Mammary microvascular endothelial cell (primary cell): Measurements from ENCODE around the gene ELOVL3. TPM values are rescaled to one million over a fixed set of nuclear protein-coding genes. Genes with fewer than 3 reads are reported as not detected.

ENCODE experiments used
- total RNA-seq: library from RNA; depleted of rRNA; stranded (reverse); fragments of >200 nt; gene quantifications from 2 replicates; pipeline ENCODE4 v1.2.3, GENCODE V29; 2015

Gene ELOVL3, protein sequence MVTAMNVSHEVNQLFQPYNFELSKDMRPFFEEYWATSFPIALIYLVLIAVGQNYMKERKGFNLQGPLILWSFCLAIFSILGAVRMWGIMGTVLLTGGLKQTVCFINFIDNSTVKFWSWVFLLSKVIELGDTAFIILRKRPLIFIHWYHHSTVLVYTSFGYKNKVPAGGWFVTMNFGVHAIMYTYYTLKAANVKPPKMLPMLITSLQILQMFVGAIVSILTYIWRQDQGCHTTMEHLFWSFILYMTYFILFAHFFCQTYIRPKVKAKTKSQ
- total RNA-seq: not detected in 2 replicates

DNA sequence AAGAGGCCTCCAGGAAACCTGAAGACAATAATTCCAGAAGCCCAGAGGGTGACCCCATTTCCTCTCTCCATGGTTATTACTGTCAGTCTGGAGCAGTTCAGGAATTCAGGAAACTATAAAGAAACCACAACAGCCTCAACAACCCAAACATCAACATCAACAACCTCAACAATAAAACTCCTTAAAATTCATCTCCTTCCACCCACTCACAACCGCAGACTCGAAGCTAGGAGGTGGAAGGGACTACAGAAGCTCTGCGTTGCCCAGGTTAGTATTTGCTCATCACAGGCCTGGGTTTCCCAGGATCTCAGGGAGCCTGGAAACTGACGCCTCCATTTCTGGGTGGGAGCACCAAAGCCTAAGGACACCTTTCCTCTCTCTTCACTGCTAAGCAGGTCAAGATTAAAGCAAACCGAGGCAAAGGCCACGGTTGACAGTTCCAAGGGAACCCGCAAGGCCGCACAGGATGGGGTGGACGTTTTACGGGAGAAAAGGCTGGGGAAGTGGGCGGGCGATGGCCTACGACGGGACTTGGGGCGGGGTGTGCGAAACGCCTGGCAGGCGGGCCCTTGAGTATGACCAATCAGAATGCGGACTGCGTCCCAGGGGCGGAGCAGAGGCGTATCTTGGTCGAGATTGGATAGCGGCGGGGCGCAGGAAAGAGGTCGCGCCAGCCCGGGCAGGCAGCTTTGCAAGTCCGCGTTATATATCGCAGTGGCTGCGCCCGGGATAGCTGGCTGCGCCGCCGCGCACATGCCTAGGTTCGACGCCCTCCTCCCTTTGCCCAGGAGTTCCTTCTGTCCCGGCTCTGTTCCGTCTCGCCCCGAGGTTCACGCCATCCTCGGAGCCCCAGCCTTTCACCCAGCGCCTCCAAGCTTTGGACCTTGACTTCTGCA is at the start of gene ELOVL3:
TSS of gene ELOVL3 (plus strand) at position 654 of the 896 bp plus-strand sequence. CDS start 250 bp downstream, outside the sequence.

DNA sequence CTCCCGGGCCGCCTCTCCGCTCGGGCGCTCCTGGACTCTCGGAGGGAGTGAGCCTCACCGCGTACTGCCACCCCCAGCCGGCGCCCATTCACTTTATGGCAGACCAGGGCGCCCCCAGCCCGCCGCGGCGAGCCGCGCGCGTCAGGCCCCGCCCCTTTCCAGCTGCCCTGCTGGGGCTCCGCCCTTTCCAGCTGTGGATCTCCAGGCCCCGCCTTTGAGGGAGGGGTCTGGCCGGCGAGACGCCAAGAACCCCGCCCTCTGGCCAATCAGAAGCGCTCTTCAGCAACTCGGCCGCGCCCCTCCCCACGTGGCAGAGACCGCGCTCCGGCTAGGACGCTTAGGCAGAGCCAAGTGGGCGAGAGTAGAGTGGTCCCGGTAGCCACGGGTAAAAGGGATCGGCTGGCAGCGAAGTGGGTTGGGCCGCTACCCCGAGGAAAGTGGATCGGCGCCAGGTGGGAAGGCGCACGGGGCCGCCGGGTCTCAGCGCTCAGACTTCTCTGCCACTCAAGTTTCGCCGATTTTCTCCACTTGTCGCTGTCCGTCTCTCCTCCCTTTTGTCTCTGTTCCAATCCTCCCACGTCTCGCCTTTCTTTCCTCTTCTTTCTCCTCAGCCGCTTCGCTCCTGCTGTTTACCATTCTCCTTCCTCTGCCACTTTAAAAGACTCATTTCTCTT is 15.5 kb downstream of the ELOVL3 start, which contains the start of gene PITX3:
TSS of gene PITX3 (minus strand) at position 69 of the 674 bp plus-strand sequence. CDS start 9,432 bp downstream, outside the sequence.

DNA sequence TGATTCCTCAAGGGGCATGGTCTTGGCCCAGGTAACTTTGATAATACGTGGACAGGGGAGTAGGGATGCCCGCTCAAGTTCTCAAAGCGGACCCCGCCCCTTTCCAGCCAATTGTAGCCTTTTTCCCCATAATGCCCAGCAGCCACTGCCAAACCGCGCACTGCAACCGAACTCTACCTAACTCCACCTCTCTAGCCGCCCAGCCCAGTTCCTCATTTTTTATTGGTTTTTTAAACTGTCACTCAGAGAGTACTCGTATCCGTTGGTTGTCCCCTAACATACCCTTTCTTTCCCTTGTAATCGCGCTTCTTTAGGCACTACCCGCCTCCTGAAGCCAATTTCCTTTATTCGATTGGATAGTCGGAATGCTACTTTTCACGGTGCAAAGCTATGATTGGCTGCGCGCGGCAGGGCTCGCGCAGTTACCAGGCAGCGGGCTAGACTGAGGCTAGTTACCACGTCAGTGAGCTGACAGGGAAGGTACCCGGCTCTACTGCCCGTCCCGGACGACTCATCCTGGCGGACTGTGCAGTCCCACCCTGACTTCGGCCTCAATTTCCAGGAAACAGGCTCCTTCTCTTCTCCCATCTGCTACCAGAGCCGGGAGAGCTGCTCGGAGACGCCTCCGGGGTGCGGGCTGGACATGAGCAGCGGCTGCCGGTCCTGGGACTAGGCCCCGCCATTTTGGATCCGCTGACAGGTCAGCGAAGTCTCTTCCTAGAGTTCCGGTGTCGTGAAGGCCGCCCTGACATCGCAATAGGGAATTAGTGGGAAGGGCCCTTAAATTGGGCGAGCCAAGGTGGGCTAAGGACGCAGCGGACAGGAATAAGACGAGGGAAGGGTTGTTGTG is 19.2 kb downstream of the ELOVL3 start, which contains the start of gene GBF1:
TSS of gene GBF1 (plus strand) at position 451 of the 850 bp plus-strand sequence. CDS start 13,407 bp downstream, outside the sequence.

Other genes with a start within 250 kb of the ELOVL3 start
- gene ARMH3, start 170.1 kb upstream of the ELOVL3 start, total RNA-seq: 6.1 and 6.4 TPM in 2 replicates
- gene HPS6, start 160.9 kb upstream of the ELOVL3 start, total RNA-seq: 36.1 and 41.8 TPM in 2 replicates
- gene LDB1, start 105.9 kb upstream of the ELOVL3 start, total RNA-seq: 16.5 and 18.1 TPM in 2 replicates
- 20.3 and 23.4 TPM in 2 replicates for gene PPRC1, start 93.3 kb upstream of the ELOVL3 start, total RNA-seq
- gene NOLC1, start 73.9 kb upstream of the ELOVL3 start, total RNA-seq: 74.6 and 79.2 TPM in 2 replicates
- gene PITX3, start 15.2 kb downstream of the ELOVL3 start, total RNA-seq: not detected in 2 replicates
- 39.7 and 44.3 TPM in 2 replicates for gene GBF1, start 19.2 kb downstream of the ELOVL3 start, total RNA-seq
- 38.9 and 42.8 TPM in 2 replicates for gene NFKB2, start 169.4 kb downstream of the ELOVL3 start, total RNA-seq
- gene PSD, start 192.5 kb downstream of the ELOVL3 start, total RNA-seq: not detected in 2 replicates
- gene FBXL15, start 194.5 kb downstream of the ELOVL3 start, total RNA-seq: 10.4 and 12.7 TPM in 2 replicates
- 57.9 and 74.5 TPM in 2 replicates for gene CUEDC2, start 206.3 kb downstream of the ELOVL3 start, total RNA-seq
- not detected in 2 replicates for gene C10orf95, start 225.2 kb downstream of the ELOVL3 start, total RNA-seq